B cell (primary cell): ENCODE data around the gene MYH7B.

Experiments
- EZH2 ChIP-seq: IDR thresholded peaks from 2 replicates; pipeline ENCODE4 v1.6.1; 2012; ENCODE audit warnings: borderline replicate concordance, low read depth, mild to moderate bottlenecking, moderate library complexity, low read length; ENCODE audit not compliant: insufficient read depth, poor library complexity, severe bottlenecking
- TF ChIP-seq, protein P1 (sequence below): fragments of 200-600 bp; IDR thresholded peaks from one replicate; pipeline ENCODE4 v1.8.0; 2022; ENCODE audit warnings: antibody characterized with exemption, mild to moderate bottlenecking

DNA sequence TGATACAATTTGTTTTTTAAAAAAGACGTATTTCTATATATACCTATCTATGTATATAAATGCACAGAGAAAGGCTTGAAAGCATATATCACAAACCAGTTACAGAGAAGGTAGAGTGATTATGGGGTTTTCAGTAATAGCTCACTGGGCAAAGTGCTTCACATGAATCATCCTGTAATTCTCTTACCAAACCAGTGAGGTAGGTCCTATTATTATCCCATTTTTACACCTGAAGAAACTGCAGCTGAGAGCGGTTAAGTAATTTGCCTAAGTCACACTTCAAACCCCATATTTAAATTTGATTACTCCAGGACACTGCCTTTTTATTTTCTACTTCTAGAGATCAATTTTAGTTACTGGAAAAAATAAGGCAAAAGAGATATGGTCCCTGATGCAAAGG, 4.4 kb upstream of the MYH7B start:
- TF ChIP-seq, protein P1, sequence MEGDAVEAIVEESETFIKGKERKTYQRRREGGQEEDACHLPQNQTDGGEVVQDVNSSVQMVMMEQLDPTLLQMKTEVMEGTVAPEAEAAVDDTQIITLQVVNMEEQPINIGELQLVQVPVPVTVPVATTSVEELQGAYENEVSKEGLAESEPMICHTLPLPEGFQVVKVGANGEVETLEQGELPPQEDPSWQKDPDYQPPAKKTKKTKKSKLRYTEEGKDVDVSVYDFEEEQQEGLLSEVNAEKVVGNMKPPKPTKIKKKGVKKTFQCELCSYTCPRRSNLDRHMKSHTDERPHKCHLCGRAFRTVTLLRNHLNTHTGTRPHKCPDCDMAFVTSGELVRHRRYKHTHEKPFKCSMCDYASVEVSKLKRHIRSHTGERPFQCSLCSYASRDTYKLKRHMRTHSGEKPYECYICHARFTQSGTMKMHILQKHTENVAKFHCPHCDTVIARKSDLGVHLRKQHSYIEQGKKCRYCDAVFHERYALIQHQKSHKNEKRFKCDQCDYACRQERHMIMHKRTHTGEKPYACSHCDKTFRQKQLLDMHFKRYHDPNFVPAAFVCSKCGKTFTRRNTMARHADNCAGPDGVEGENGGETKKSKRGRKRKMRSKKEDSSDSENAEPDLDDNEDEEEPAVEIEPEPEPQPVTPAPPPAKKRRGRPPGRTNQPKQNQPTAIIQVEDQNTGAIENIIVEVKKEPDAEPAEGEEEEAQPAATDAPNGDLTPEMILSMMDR, result no peak
- TF ChIP-seq EZH2, result no peak
